Epithelial cell of umbilical artery (primary cell): ENCODE results near the gene MPC1L. TPM values are rescaled to one million over a fixed set of nuclear protein-coding genes. Genes with fewer than 3 reads are reported as not detected.

ENCODE experiments used
- total RNA-seq: library from RNA; depleted of rRNA; stranded (reverse); fragments of >200 nt; gene quantifications from 2 replicates; pipeline ENCODE4 v1.2.3, GENCODE V29; 2014

The MPC1L gene
- total RNA-seq, result not detected in 2 replicates

GRCh38 chrX:40623139-40623536, at the start of gene MPC1L:
Gene MPC1L (plus strand): TSS chrX:40623428. CDS start chrX:40623566, 138 bp downstream.

GRCh38 chrX:40580537-40581335, 42.5 kb upstream of the MPC1L start, which contains the start of gene ATP6AP2:
Gene ATP6AP2 (plus strand): TSS chrX:40580970. CDS start chrX:40581066, 96 bp downstream.

GRCh38 chrX:40647307-40648197, 24.3 kb downstream of the MPC1L start, which contains the start of gene CXorf38:
Gene CXorf38 (minus strand): TSS chrX:40647561. CDS start chrX:40647520, 41 bp downstream.

Other genes with a start within 250 kb of the MPC1L start
- gene ATP6AP2, start 42.5 kb upstream of the MPC1L start, total RNA-seq, result 90.6 and 95.6 TPM in 2 replicates
- 13.3 and 20.7 TPM in 2 replicates for gene CXorf38, start 24.1 kb downstream of the MPC1L start, total RNA-seq
- gene MED14, start 112.1 kb downstream of the MPC1L start, total RNA-seq, result 14.0 and 24.0 TPM in 2 replicates